BLaER1 treated with 17β-estradiol and CSF1 and Interleukin-3, amounts not matched to agents 10 nM and 100 nM (cell line): Measurements from ENCODE around the gene LIPK.

Experiments
- H3K27ac ChIP-seq, 11 experiments: shearing (Covaris generic); formaldehyde crosslinking; 2 replicates each; pipeline ENCODE4 v1.8.1; 2022
- H3K27me3 ChIP-seq, 11 experiments: shearing (Covaris generic); formaldehyde crosslinking; 2 replicates each; pipeline ENCODE4 v1.8.1; 2022
- H3K36me3 ChIP-seq, 11 experiments: shearing (Covaris generic); formaldehyde crosslinking; 2 replicates each; pipeline ENCODE4 v1.8.1; 2022
- H3K4me1 ChIP-seq, 10 experiments: shearing (Covaris generic); formaldehyde crosslinking; 2 replicates each; pipeline ENCODE4 v1.8.1; 2022
- H3K4me2 ChIP-seq, 11 experiments: shearing (Covaris generic); formaldehyde crosslinking; 2 replicates each; pipeline ENCODE4 v1.8.1; 2022
- H3K4me3 ChIP-seq, 10 experiments: shearing (Covaris generic); formaldehyde crosslinking; 2 replicates each; pipeline ENCODE4 v1.8.1; 2022
- H3K9ac ChIP-seq, 11 experiments: shearing (Covaris generic); formaldehyde crosslinking; 2 replicates each; pipeline ENCODE4 v1.8.1; 2022
- H3K9me3 ChIP-seq, 11 experiments: shearing (Covaris generic); formaldehyde crosslinking; replicated peaks in 1 of 11; 2 replicates each; pipeline ENCODE4 v1.8.1; 2022
- H4K20me1 ChIP-seq, 11 experiments: shearing (Covaris generic); formaldehyde crosslinking; 2 replicates each; pipeline ENCODE4 v1.8.1; 2022
- Cebpa-rat ChIP-seq, 11 experiments: shearing (Covaris generic); IDR thresholded peaks; 2 replicates each; pipeline ENCODE4 v1.8.1; 2022

LIPK gene

DNA sequence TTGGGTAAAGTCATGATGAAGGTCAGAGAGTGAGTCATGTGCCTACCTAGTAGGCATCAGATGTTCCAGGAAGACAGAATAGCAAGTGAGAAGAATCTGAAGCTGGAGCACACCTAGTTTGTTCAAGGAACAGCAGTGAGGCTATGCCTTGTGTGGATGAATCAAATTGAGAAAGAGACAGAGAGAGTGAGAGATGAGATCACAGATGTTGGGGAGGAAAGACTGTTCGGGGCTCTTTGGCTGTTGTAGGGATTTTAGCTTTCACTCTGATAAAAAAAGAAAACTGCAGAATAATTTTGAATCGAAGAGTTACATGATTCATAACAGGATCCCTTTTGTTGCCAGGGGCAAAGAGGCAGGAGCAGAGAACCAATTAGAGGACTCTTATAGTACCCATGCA, 35.6 kb upstream of the LIPK start:
- H3K27ac ChIP-seq: no peak overlapping the region
- peaks cover 0 to 21% (median 10%) of the 10 kb centered on the region in 10 experiments; a peak in 8 of 20 replicates for H3K4me1 ChIP-seq
- no peaks in the 10 kb centered on the region for H3K36me3 ChIP-seq
- H3K9ac ChIP-seq: no peak overlapping the region
- H4K20me1 ChIP-seq: no peaks in the 10 kb centered on the region
- TF ChIP-seq Cebpa-rat (IDR thresholded peaks at IDR 0.05): no peak
- no peak overlapping the region for H3K4me2 ChIP-seq
- no peak overlapping the region for H3K4me3 ChIP-seq
- no peaks in the 10 kb centered on the region for H3K27me3 ChIP-seq
- no peaks in the 10 kb centered on the region for H3K9me3 ChIP-seq

DNA sequence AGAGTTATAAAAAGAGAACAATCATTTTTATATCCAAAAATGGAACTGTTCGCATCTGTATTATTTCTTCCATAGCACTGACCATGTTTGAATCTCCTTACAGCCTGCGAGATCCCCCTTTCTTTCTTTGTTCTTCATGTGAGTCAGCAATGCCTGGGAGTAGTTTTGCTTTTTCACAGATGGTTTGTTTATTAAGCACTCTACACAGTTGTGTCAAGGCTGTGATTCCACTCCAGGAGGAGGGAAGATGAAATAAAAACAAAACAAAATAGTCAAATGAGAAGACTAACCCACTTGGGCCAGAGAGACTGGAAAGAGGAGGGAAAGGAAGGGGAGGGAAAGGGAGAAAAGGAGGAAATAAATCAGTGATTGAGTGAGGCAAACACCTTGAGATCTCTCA, 34.0 kb upstream of the LIPK start:
- H3K9me3 ChIP-seq: no peaks in the 10 kb centered on the region

DNA sequence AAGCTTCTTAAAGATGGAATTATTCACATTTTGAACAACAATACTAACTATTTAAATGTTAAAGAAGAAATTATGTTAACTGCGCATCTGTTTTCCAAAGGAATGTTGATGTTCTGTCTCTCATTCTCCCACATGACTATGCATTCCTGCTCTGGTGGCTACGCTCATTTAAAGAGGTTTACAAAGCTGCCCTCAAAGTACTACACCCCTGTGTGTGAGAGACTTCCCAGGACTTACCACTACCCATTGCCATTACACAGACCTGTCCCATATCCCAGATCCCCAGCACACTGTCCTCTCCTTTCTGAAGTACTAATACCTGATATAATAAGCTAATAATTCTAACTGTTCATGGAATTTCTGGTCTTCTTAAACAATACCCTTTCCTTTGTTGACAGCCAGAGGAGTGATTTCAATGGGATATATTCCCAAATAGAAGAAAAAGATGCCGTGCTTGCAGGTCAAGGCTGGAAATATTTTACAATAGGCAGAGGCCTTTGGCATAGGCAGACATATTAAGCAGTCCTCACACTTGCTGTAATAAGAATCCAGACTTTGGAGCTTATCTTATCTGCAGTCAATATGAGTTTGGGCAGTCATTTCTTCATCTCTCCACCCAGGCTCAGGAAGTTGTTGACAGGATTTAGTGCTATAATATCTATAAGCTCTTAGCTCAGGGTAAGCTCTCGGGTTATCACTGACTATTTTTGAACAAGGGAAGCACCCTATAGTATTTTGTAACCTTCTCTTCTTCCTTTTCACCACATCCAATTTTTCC, 29.6 kb upstream of the LIPK start:
- Histone ChIP-seq H3K27ac (no peak overlapping the region), H3K27me3 (no peaks in the 10 kb centered on the region), H3K9ac (no peak overlapping the region), H3K9me3 (no peaks in the 10 kb centered on the region), H3K4me2 (no peak overlapping the region), H3K36me3 (no peaks in the 10 kb centered on the region), H3K4me1 (no peaks in the 10 kb centered on the region), H3K4me3 (no peak overlapping the region), H4K20me1 (no peaks in the 10 kb centered on the region)
- TF ChIP-seq Cebpa-rat (IDR thresholded peaks at IDR 0.05): no peak

More for the DNA sequence above, 34.0 kb upstream of the LIPK start:
- Histone ChIP-seq H3K4me1 (peaks cover 0 to 21% (median 10%) of the 10 kb centered on the region in 10 experiments; a peak in 8 of 20 replicates), H3K9ac (no peak overlapping the region), H3K4me3 (no peak overlapping the region), H3K27me3 (no peaks in the 10 kb centered on the region), H3K27ac (no peak overlapping the region), H4K20me1 (no peaks in the 10 kb centered on the region), H3K4me2 (no peak overlapping the region), H3K36me3 (no peaks in the 10 kb centered on the region)
- no peak for TF ChIP-seq Cebpa-rat (IDR thresholded peaks at IDR 0.05)

DNA sequence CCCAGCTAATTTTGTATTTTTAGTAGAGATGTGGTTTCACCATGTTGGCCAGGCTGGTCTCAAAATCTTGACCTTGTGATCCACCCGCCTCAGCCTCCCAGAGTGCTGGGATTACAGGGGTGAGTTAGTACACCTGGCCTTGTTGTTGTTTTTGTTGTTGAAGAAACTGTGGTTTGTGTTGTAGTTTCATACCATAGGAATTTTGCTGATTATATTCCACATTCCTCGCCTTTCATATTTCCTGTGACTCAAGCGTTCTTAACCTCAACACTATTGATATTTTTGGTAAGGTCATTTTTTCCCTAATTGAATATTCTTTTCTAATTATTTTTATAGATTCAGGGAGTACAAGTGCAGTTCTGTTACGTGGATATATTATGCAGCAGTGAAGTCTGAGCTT, 25.1 kb upstream of the LIPK start:
- no peak for TF ChIP-seq Cebpa-rat (IDR thresholded peaks at IDR 0.05)
- Histone ChIP-seq H3K27ac (no peak overlapping the region), H3K36me3 (no peaks in the 10 kb centered on the region), H3K9me3 (no peaks in the 10 kb centered on the region), H3K4me1 (no peaks in the 10 kb centered on the region), H3K9ac (no peak overlapping the region), H3K27me3 (no peaks in the 10 kb centered on the region), H3K4me3 (no peak overlapping the region), H3K4me2 (no peak overlapping the region), H4K20me1 (no peaks in the 10 kb centered on the region)

DNA sequence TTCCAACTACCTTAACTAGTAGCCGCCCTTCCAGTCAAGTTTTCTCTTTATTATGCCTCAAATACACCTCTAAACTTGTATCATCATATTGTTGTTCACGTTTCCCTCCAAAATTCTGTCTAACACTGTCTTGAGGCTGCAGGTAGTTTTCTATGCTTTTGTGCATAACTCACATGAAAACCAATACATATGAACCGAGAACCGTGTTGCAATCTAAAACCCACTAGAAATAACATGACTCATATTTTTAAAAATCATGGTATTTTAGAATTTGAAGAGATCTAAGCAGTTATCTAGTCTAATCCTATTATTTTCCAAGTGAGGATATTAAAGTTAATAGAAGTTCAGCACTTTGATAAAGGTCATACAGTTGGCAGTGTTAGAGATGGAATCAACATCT, 23.6 kb upstream of the LIPK start:
- no peaks in the 10 kb centered on the region for H3K4me1 ChIP-seq
- no peak for TF ChIP-seq Cebpa-rat (IDR thresholded peaks at IDR 0.05)
- no peaks in the 10 kb centered on the region for H3K9me3 ChIP-seq
- no peak overlapping the region for H3K27ac ChIP-seq
- H3K4me3 ChIP-seq: no peak overlapping the region
- no peak overlapping the region for H3K4me2 ChIP-seq
- H3K36me3 ChIP-seq: no peaks in the 10 kb centered on the region
- no peaks in the 10 kb centered on the region for H4K20me1 ChIP-seq
- no peaks in the 10 kb centered on the region for H3K27me3 ChIP-seq
- no peak overlapping the region for H3K9ac ChIP-seq

DNA sequence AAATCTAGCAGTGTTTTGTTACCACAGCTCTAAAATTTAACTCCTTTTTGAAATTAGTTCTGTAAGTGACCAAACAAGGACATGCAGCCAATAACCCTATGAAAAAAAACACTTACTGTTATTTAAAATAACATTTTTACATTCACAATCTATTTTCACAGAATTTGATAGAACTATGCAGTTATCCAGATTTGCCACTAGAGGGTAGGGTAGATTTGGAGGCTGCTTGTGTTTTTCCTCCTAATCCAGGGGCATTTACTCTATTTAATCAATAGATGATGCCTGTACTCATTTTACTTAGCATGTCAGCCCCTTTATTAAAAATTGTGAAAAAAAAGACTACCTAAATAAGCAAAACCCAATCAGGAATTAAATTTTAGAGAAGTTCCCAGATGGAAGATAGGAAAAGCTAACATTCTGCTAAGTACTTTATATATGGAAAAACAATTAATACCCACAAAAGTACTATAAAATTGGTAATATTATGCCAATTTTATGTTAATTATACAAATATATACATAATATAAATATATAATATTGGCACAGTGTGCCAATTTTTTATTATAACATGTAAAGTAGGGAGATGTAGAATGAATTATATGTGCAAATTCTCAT, 18.1 kb upstream of the LIPK start:
- Histone ChIP-seq H4K20me1 (no peaks in the 10 kb centered on the region), H3K4me2 (no peak overlapping the region), H3K9ac (no peak overlapping the region), H3K36me3 (no peaks in the 10 kb centered on the region), H3K27ac (no peak overlapping the region), H3K27me3 (no peaks in the 10 kb centered on the region), H3K4me1 (no peaks in the 10 kb centered on the region), H3K9me3 (no peaks in the 10 kb centered on the region), H3K4me3 (no peak overlapping the region)
- no peak for TF ChIP-seq Cebpa-rat (IDR thresholded peaks at IDR 0.05)

DNA sequence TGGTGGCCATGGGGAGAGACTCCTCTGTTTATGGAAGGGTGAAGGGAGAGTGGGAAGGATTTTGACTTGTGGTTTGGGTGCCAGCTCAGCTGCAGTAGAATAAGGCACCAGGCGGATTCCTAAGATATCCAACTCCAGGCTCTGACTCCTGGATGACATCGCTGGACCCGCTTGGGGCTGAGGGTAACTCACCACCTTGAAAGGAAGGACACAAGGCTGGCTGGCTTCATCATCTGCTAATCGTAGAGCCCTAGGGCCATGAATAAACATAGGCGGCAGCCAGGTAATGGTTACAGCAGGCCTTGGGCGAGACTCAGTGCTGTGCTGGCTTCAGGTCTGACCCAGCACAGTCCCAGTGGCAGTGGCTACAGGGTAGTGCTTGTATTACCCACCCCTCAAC, 16.7 kb upstream of the LIPK start:
- TF ChIP-seq Cebpa-rat (IDR thresholded peaks at IDR 0.05): no peak
- H3K4me2 ChIP-seq: no peak overlapping the region
- H3K27me3 ChIP-seq: no peaks in the 10 kb centered on the region
- no peaks in the 10 kb centered on the region for H3K9me3 ChIP-seq
- H3K4me3 ChIP-seq: no peak overlapping the region
- H3K4me1 ChIP-seq: no peaks in the 10 kb centered on the region
- no peak overlapping the region for H3K27ac ChIP-seq
- no peaks in the 10 kb centered on the region for H4K20me1 ChIP-seq
- no peak overlapping the region for H3K9ac ChIP-seq
- H3K36me3 ChIP-seq: no peaks in the 10 kb centered on the region

DNA sequence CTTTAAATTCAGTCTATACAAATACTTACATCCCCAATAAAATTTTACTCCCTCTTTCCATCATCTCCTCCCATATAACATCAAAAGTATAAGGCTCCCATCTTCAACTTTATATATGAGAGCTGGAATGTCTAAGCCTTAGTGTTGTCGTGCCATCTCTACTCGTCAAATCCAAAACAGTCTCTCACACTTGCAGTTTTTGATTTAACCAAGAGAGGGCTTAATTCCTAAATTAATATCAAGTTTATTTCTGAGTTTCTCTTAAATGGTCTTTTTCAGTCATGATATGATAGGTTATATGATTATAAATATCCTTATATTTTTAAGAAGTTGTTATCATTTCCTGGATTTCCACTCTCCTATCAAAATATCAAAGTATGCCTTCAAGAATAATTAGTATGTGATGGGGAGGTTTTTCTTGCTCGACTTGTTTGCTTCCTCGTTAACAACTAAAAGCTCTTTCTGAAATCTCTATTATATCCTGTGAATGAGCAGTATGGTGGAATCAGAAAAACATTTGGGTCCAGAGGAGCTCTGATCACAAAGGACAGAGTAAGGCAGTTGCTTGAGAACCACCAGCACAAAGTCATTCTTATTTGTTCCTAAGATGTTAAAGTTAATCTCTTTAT, 12.5 kb upstream of the LIPK start:
- no peak for TF ChIP-seq Cebpa-rat (IDR thresholded peaks at IDR 0.05)
- no peaks in the 10 kb centered on the region for H3K4me1 ChIP-seq
- no peak overlapping the region for H3K27ac ChIP-seq
- H3K4me3 ChIP-seq: no peak overlapping the region
- no peaks in the 10 kb centered on the region for H3K36me3 ChIP-seq
- H4K20me1 ChIP-seq: no peaks in the 10 kb centered on the region
- H3K9me3 ChIP-seq: no peaks in the 10 kb centered on the region
- no peak overlapping the region for H3K9ac ChIP-seq
- H3K27me3 ChIP-seq: no peaks in the 10 kb centered on the region
- H3K4me2 ChIP-seq: no peak overlapping the region

DNA sequence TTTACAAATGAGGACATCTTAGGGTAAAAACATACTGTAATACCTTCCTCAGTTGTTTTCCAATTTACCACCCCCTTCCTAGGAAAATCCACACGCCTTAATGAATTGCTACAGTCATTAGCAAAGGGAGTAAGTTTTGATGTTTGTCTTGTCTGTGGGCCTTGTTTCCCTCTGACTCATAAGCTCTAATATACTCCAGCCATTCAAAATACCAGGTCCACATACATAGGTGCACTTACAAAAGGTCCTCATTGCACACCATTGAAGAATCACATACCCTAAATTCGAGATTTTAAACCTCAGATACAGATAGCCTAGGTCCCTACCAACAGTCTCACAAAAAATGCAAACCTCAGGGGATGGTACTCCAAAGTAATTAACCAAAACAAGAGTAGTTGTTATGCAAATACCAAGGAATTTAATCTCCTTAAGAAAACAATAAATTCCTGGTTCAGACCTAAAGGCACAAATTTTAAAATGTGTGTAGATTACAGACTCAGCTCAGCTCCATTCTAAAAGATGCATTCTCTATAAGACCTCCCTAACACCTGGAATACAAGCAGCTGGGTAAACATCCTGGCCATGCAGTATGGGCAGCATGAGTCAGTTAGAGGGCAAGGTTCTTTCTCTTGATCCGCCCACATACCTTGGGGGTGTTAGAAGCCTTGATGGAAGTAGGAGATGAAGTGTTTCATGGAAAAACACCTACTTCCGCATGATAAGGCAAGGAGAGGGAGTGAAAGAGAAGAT, 3.0 kb upstream of the LIPK start:
- no peak overlapping the region for H3K4me2 ChIP-seq
- TF ChIP-seq Cebpa-rat (IDR thresholded peaks at IDR 0.05): no peak

More for the DNA sequence above, 3.0 kb upstream of the LIPK start:
- Histone ChIP-seq H3K9me3 (no peaks in the 10 kb centered on the region), H3K9ac (no peak overlapping the region), H4K20me1 (no peaks in the 10 kb centered on the region), H3K36me3 (no peaks in the 10 kb centered on the region), H3K27ac (no peak overlapping the region), H3K4me1 (peaks cover 0 to 9% (median 0%) of the 10 kb centered on the region in 10 experiments; a peak in 5 of 20 replicates), H3K27me3 (peaks cover 0 to 28% (median 0%) of the 10 kb centered on the region in 11 experiments; a peak in 4 of 22 replicates), H3K4me3 (no peak overlapping the region)
